Sigmoid colon (tissue), 7 donors: ENCODE results near the gene FBXL7. TPM values are rescaled to one million over a fixed set of nuclear protein-coding genes. Genes with fewer than 3 reads are reported as not detected.

ENCODE experiments used
- DNase-seq: peaks from one replicate; pipeline ENCODE4 v3.0.0-alpha.2; 2019
- H3K27ac ChIP-seq, 4 donors: fragments of 200-600 bp; sonication (generic); one replicate each; pipeline ENCODE4 v1.5.1; 2016 to 2019; ENCODE audit warnings: mild to moderate bottlenecking in 1 of 4
- H3K27me3 ChIP-seq, 3 donors: fragments of 200-600 bp; sonication (generic); one replicate each; pipeline ENCODE4 v1.5.1; 2019; ENCODE audit warnings: mild to moderate bottlenecking in 1 of 3
- H3K36me3 ChIP-seq, 4 donors: fragments of 200-600 bp; sonication (generic); one replicate each; pipeline ENCODE4 v1.5.1; 2016 to 2019
- H3K4me1 ChIP-seq, 4 donors: fragments of 200-600 bp; sonication (generic); one replicate each; pipeline ENCODE4 v1.5.1; 2017 to 2019
- H3K4me3 ChIP-seq, 4 donors: fragments of 200-600 bp; sonication (generic); one replicate each; pipeline ENCODE4 v1.5.1; 2017 to 2019; ENCODE audit warnings: mild to moderate bottlenecking in 2 of 4, moderate library complexity in 1 of 4
- H3K9me3 ChIP-seq, 4 donors: fragments of 200-600 bp in 3 of 4; sonication (generic) in 3 of 4; one replicate each; pipeline versions ENCODE4 v1.5.1 to v1.6.1; 2013 to 2019
- CTCF ChIP-seq, 4 experiments: fragments of 450-650 bp in 3 of 4; fragments of 200-600 bp in 1 of 4; IDR thresholded peaks; one replicate each; pipeline ENCODE4 v1.5.1; 2016 to 2019; ENCODE audit warnings: antibody characterized with exemption in 4 of 4, mild to moderate bottlenecking in 3 of 4, moderate library complexity in 2 of 4
- EP300 ChIP-seq, 4 donors: sonication (generic); formaldehyde crosslinking; IDR thresholded peaks; one replicate each; pipeline ENCODE4 v1.6.1; 2017; ENCODE audit warnings: antibody characterized with exemption in 4 of 4
- POLR2A ChIP-seq, 2 donors: fragments of 450-650 bp; IDR thresholded peaks; one replicate each; pipeline ENCODE4 v1.6.1; 2016; ENCODE audit warnings: antibody characterized with exemption in 2 of 2, mild to moderate bottlenecking in 2 of 2, moderate library complexity in 2 of 2
- POLR2AphosphoS5 ChIP-seq, 4 donors: sonication (generic); formaldehyde crosslinking; IDR thresholded peaks; one replicate each; pipeline ENCODE4 v1.6.1; 2017; ENCODE audit warnings: antibody characterized with exemption in 4 of 4
- WGBS, 2 donors: extraction: QIAGEN DNeasy Blood & Tissue Kit; methylation state at CpG; one replicate each; pipeline ENCODE4 v1.1.7; 2013; 5-methylcytosine and 5-hydroxymethylcytosine counted together
- intact Hi-C: fragments of 100-400 bp; cut with DNase I; formaldehyde crosslinking; loops from one replicate; pipeline ENCODE4 v1.15.1; 2023
- polyA plus RNA-seq, 3 donors: library from polyadenylated mRNA; stranded (reverse); fragments of 200-250 nt; gene quantifications; one replicate each; pipeline ENCODE4 v1.2.3, GENCODE V29; 2013
- total RNA-seq, 4 donors: library from RNA; depleted of rRNA; stranded (reverse); fragments of >200 nt; gene quantifications; one replicate each; pipeline ENCODE4 v1.1.0, GENCODE V29; 2016
- donor health status: healthy with polysubstance abuse.
- donor health status: Bipolar disorder and iron deficiency.
- donor health status: healthy.

The FBXL7 gene
- total and polyA plus RNA-seq, 7 donors, result 0.92 to 44.3 (median 18.2) TPM

- 84 to 90% methylated on average over 5 of the region's 5 CpGs for WGBS, 2 donors
- intact Hi-C loops, result loop anchor here (5.0 to 10.0 kb wide), 3 partner anchors 317 to 712 kb away; partner anchors contain the start of gene FBXL7
- no peak overlapping the region for H3K4me3 ChIP-seq
- peaks cover 0 to 6% (median 0%) of the 10 kb centered on the region in 4 donors for H3K4me1 ChIP-seq
- no peak for DNase-seq
- H3K27me3 ChIP-seq, result no peaks in the 10 kb centered on the region
- H3K9me3 ChIP-seq, result no peaks in the 10 kb centered on the region
- TF ChIP-seq POLR2A (IDR thresholded peaks at IDR 0.05) (no peak), CTCF (IDR thresholded peaks at IDR 0.05) (no peak), POLR2AphosphoS5 (IDR thresholded peaks at IDR 0.05) (no peak), EP300 (IDR thresholded peaks at IDR 0.05) (no peak)
- H3K27ac ChIP-seq, result no peak overlapping the region
- no peaks in the 10 kb centered on the region for H3K36me3 ChIP-seq
Observed at GRCh38 chr5:15819617-15820016, 319.6 kb downstream of the FBXL7 start.

GRCh38 chr5:15821506-15821905, 321.5 kb downstream of the FBXL7 start:
- Histone ChIP-seq H3K36me3 (no peaks in the 10 kb centered on the region), H3K27ac (no peak overlapping the region), H3K27me3 (no peaks in the 10 kb centered on the region), H3K9me3 (no peaks in the 10 kb centered on the region), H3K4me3 (no peak overlapping the region), H3K4me1 (peaks cover 0 to 7% (median 0%) of the 10 kb centered on the region in 4 donors)
- DNase-seq, result no peak
- TF ChIP-seq EP300 (IDR thresholded peaks at IDR 0.05) (no peak), POLR2AphosphoS5 (IDR thresholded peaks at IDR 0.05) (no peak), POLR2A (IDR thresholded peaks at IDR 0.05) (no peak), CTCF (IDR thresholded peaks at IDR 0.05) (no peak)
- intact Hi-C loops, result loop anchor here (5.0 to 10.0 kb wide), 3 partner anchors 319 to 714 kb away; partner anchors contain the start of gene FBXL7

GRCh38 chr5:15823398-15823797, 323.4 kb downstream of the FBXL7 start:
- no peaks in the 10 kb centered on the region for H3K36me3 ChIP-seq

GRCh38 chr5:15827741-15828140, 327.8 kb downstream of the FBXL7 start:
- Histone ChIP-seq H3K4me3 (no peak overlapping the region), H3K9me3 (no peaks in the 10 kb centered on the region), H3K4me1 (peaks cover 0 to 24% (median 20%) of the 10 kb centered on the region in 4 donors), H3K36me3 (no peaks in the 10 kb centered on the region), H3K27ac (no peak overlapping the region), H3K27me3 (no peaks in the 10 kb centered on the region)
- TF ChIP-seq POLR2A (IDR thresholded peaks at IDR 0.05) (no peak), EP300 (IDR thresholded peaks at IDR 0.05) (no peak), POLR2AphosphoS5 (IDR thresholded peaks at IDR 0.05) (no peak), CTCF (IDR thresholded peaks at IDR 0.05) (no peak)
- DNase-seq, result no peak
- intact Hi-C loops, result loop anchor here (10.0 kb wide), 1 partner anchor 443 kb away; no protein-coding TSS in a partner anchor
- WGBS, 2 donors, result 58 to 82% methylated on average over 1 of the region's 1 CpG

More at GRCh38 chr5:15823398-15823797, 323.4 kb downstream of the FBXL7 start:
- no peak for DNase-seq
- 71 to 89% methylated on average over 2 of the region's 2 CpGs for WGBS, 2 donors
- no peak overlapping the region for H3K27ac ChIP-seq
- no peaks in the 10 kb centered on the region for H3K27me3 ChIP-seq
- H3K9me3 ChIP-seq, result no peaks in the 10 kb centered on the region
- H3K4me3 ChIP-seq, result no peak overlapping the region
- H3K4me1 ChIP-seq, result peaks cover 0 to 7% (median 0%) of the 10 kb centered on the region in 4 donors
- TF ChIP-seq POLR2A (IDR thresholded peaks at IDR 0.05) (no peak), CTCF (IDR thresholded peaks at IDR 0.05) (no peak), POLR2AphosphoS5 (IDR thresholded peaks at IDR 0.05) (no peak), EP300 (IDR thresholded peaks at IDR 0.05) (no peak)
- intact Hi-C loops, result loop anchor here (5.0 to 10.0 kb wide), 3 partner anchors 321 to 716 kb away; partner anchors contain the start of gene FBXL7

- TF ChIP-seq POLR2AphosphoS5 (IDR thresholded peaks at IDR 0.05) (no peak), POLR2A (IDR thresholded peaks at IDR 0.05) (no peak), EP300 (IDR thresholded peaks at IDR 0.05) (no peak), CTCF (IDR thresholded peaks at IDR 0.05) (no peak)
Observed at GRCh38 chr5:15831408-15831807, 331.4 kb downstream of the FBXL7 start.

More at GRCh38 chr5:15831408-15831807, 331.4 kb downstream of the FBXL7 start:
- H3K27ac ChIP-seq, result peak overlapping the region in 2 of 4 donors; percentile 11 to 16
- H3K36me3 ChIP-seq, result no peaks in the 10 kb centered on the region
- no peak for DNase-seq
- peaks cover 0 to 33% (median 29%) of the 10 kb centered on the region in 4 donors for H3K4me1 ChIP-seq
- WGBS, 2 donors, result 76 to 79% methylated on average over 4 of the region's 4 CpGs
- intact Hi-C loops, result no loop called here
- no peaks in the 10 kb centered on the region for H3K9me3 ChIP-seq
- no peak overlapping the region for H3K4me3 ChIP-seq
- H3K27me3 ChIP-seq, result no peaks in the 10 kb centered on the region
